Superior temporal gyrus (tissue), 1 donor: ENCODE results near the gene SLC35E2B.
"Not testable (repeated sequence)": the region's sequence is repeated elsewhere in the genome, so short reads cannot be mapped to it uniquely, and the experiment has no call there.

ENCODE experiments used
- DNase-seq: peaks from one replicate; pipeline ENCODE4 v3.0.0-alpha.2; 2016; ENCODE audit errors: extremely low spot score

SLC35E2B gene

GRCh38 chr1:1675218-1675617 is 17.4 kb downstream of the SLC35E2B start:
- not testable (repeated sequence) for DNase-seq

- DNase-seq, result not testable (repeated sequence)
Measured at GRCh38 chr1:1674806-1675205, 17.8 kb downstream of the SLC35E2B start.

GRCh38 chr1:1672181-1672965 is 20.2 kb downstream of the SLC35E2B start:
- DNase-seq, result no peak

- no peak for DNase-seq
Measured at GRCh38 chr1:1671365-1672119, 21.1 kb downstream of the SLC35E2B start.

- no peak for DNase-seq
Measured at GRCh38 chr1:1670866-1671265, 21.7 kb downstream of the SLC35E2B start.

- DNase-seq, result no peak
Measured at GRCh38 chr1:1669468-1670440, 22.8 kb downstream of the SLC35E2B start.

- no peak for DNase-seq
Measured at GRCh38 chr1:1666526-1666925, 26.1 kb downstream of the SLC35E2B start.

GRCh38 chr1:1665815-1666251 is 26.8 kb downstream of the SLC35E2B start:
- no peak for DNase-seq

GRCh38 chr1:1664941-1665814 is 27.4 kb downstream of the SLC35E2B start:
- DNase-seq, result no peak

GRCh38 chr1:1664318-1664717 is 28.3 kb downstream of the SLC35E2B start:
- not testable (repeated sequence) for DNase-seq

GRCh38 chr1:1662830-1663560 is 29.6 kb downstream of the SLC35E2B start:
- DNase-seq, result not testable (repeated sequence)

- not testable (repeated sequence) for DNase-seq
Measured at GRCh38 chr1:1662392-1662791, 30.2 kb downstream of the SLC35E2B start.

GRCh38 chr1:1658583-1659549 is 33.7 kb downstream of the SLC35E2B start, which contains the start of gene CDK11B:
Gene CDK11B (minus strand): TSS chr1:1659004. CDS start chr1:1657485, 1,519 bp downstream.
- DNase-seq, result peak; percentile 90

GRCh38 chr1:1648265-1648664 is 44.3 kb downstream of the SLC35E2B start:
- DNase-seq, result not testable (repeated sequence)

GRCh38 chr1:1647567-1648241 is 44.9 kb downstream of the SLC35E2B start:
- DNase-seq, result not testable (repeated sequence)

- DNase-seq, result not testable (repeated sequence)
Measured at GRCh38 chr1:1646326-1646725, 46.3 kb downstream of the SLC35E2B start.

- not testable (repeated sequence) for DNase-seq
Measured at GRCh38 chr1:1640711-1641461, 51.7 kb downstream of the SLC35E2B start.
